Measurements from ENCODE around the gene STARD9.

- TF ChIP-seq POLR2A (IDR thresholded peaks at IDR 0.05) (no peak), CTCF (IDR thresholded peaks at IDR 0.05) (no peak)
Observed at GRCh38 chr15:42575188-42576039, at the start of gene STARD9.
